ENCODE measurements around the gene UNC5C. TPM values are rescaled to one million over a fixed set of nuclear protein-coding genes. Genes with fewer than 3 reads are reported as not detected.
A peak's percentile ranks its signal among the peaks of the same experiment; 100 is the strongest.

The UNC5C gene
- total and polyA plus RNA-seq, 4 donors: 0.63 to 11.2 (median 8.6) TPM

DNA sequence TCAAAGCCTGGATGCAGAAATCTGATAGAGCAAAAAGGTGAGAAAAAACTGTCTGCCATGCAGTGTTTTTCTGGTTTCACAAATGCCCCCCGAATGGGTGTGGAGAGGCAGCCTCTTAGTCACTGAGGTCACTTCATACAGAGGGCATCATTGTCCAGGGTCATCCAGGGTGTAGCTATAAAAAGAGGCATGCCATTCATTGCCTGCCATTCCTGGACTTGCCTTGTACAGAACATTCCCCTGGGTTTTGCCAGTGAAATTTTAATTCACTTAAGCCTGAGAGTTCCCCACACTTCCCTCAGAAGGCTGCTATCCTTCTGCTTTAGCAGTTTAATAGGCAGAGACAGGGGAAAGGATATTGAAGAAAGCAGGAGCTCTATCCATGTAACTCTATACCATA lies 230.3 kb downstream of the UNC5C start:
- no peak for ATAC-seq (ENCODE audit: low FRiP score)
- intact Hi-C loops (cut with DNase I): no loop called here

DNA sequence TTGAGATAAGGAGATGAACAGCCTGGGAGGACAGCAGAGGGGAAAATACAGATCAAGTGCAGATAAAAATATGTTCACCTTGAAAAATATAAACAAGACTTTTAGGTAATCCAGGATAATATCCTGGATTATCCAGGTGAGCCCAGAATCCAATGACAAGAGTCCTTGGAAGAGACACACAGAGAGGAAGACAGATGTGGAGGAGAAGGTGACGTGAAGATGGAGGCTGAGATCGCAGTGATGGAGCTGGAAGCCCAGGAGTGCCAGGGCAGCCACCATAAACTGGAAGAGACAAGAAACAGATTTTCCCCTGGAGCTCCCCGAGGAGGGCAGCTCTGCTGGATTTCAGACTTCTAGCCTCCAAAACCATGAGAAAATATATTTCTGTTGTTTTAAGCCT lies 230.7 kb downstream of the UNC5C start:
- WGBS, 2 donors: 72 to 81% methylated on average over 3 of the region's 3 CpGs
- intact Hi-C loops (cut with DNase I): no loop called here
- ATAC-seq (ENCODE audit: low FRiP score) (no peak), DNase-seq (no peak)
- Histone ChIP-seq H3K27me3 (ENCODE audit: control insufficient read depth in 1 of 2, insufficient read depth in 2 of 2, low read length in 1 of 2) (no peaks in the 10 kb centered on the region), H3K36me3 (ENCODE audit: control insufficient read depth in 1 of 2, insufficient read depth in 2 of 2, low read length in 1 of 2) (no peaks in the 10 kb centered on the region), H3K4me3 (ENCODE audit: low read length in 2 of 2) (no peak overlapping the region), H3K4me1 (ENCODE audit: control insufficient read depth in 1 of 2, insufficient read depth in 2 of 2, low read length in 2 of 2) (peaks cover 0 to 2% of the 10 kb centered on the region in 2 donors), H3K27ac (ENCODE audit: low read depth in 1 of 2, low read length in 2 of 2) (no peak overlapping the region), H3K9me3 (ENCODE audit: control insufficient read depth, low read length) (no peaks in the 10 kb centered on the region)

More for the DNA sequence above, 230.3 kb downstream of the UNC5C start:
- Histone ChIP-seq H3K4me3 (ENCODE audit: low read length in 2 of 2) (no peak overlapping the region), H3K27me3 (ENCODE audit: control insufficient read depth in 1 of 2, insufficient read depth in 2 of 2, low read length in 1 of 2) (no peaks in the 10 kb centered on the region), H3K27ac (ENCODE audit: low read depth in 1 of 2, low read length in 2 of 2) (no peak overlapping the region), H3K4me1 (ENCODE audit: control insufficient read depth in 1 of 2, insufficient read depth in 2 of 2, low read length in 2 of 2) (peaks cover 0 to 2% of the 10 kb centered on the region in 2 donors), H3K9me3 (ENCODE audit: control insufficient read depth, low read length) (no peaks in the 10 kb centered on the region), H3K36me3 (ENCODE audit: control insufficient read depth in 1 of 2, insufficient read depth in 2 of 2, low read length in 1 of 2) (no peaks in the 10 kb centered on the region)
- no peak for DNase-seq
- 12 to 24% methylated on average over 1 of the region's 1 CpG for WGBS, 2 donors

DNA sequence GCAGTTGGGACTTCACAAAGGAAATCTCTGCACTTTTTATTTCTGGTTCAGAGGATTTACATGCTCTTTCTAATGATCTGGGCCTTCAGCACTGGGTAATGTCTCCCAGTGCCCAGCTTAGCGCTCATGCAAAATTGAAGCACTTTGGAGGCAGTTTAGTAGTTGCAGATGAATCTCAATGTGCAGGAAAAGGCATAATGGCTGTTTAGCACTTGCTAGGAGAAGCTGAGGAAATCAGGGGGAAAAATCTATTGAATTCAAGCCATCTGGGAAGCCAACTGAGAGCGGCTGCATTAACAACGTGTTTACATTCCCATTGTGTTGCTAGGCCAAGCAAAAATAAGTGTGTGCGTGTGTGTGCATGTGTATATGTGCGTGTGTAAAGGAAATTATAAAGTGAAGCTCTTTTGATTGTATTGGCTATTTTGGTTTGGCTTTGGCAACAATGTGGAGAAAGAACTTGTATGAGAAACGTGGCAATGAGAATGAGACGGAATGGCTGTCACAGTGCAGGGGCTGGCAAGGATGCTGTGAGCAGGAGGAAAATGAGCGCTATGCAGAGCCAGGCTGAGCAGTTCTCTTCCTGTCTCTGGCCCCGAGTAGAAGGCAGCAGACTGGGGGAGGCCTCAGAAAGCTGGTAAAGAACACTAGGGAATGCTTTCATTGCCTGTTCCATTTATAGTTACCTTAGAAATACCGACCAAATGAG lies 231.5 kb downstream of the UNC5C start:
- WGBS, 2 donors: 42 to 44% methylated on average over 10 of the region's 10 CpGs
- Histone ChIP-seq H3K36me3 (ENCODE audit: control insufficient read depth in 1 of 2, insufficient read depth in 2 of 2, low read length in 1 of 2) (no peaks in the 10 kb centered on the region), H3K4me3 (ENCODE audit: low read length in 2 of 2) (no peak overlapping the region), H3K27ac (ENCODE audit: low read depth in 1 of 2, low read length in 2 of 2) (peak overlapping the region in 1 of 2 donors; percentile 10), H3K27me3 (ENCODE audit: control insufficient read depth in 1 of 2, insufficient read depth in 2 of 2, low read length in 1 of 2) (no peaks in the 10 kb centered on the region), H3K4me1 (ENCODE audit: control insufficient read depth in 1 of 2, insufficient read depth in 2 of 2, low read length in 2 of 2) (peaks cover 0 to 2% of the 10 kb centered on the region in 2 donors), H3K9me3 (ENCODE audit: control insufficient read depth, low read length) (no peaks in the 10 kb centered on the region)
- DNase-seq (no peak), ATAC-seq (ENCODE audit: low FRiP score) (no peak)
- intact Hi-C loops (cut with DNase I): no loop called here

DNA sequence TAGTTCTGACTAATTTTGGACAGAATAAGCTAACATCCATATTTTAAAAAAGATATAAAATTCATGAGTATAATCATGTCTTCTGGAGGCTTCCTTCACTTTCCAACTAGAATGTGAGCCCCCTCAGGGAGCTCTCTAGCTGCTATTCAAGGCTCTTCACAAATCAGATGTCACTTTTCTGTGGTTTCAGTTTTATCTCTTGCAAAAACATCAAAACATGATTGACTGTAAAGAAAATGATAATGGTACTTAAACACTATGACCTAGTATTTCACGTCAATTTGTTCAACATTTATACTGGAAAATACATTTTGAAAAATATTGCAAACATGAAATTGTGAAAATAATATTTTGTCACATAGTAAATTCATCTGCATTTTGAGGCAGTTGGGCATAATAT lies 234.2 kb downstream of the UNC5C start:
- H3K27ac ChIP-seq (ENCODE audit: low read depth in 1 of 2, low read length in 2 of 2): no peak overlapping the region
- H3K4me3 ChIP-seq (ENCODE audit: low read length in 2 of 2): no peak overlapping the region
- no peaks in the 10 kb centered on the region for H3K9me3 ChIP-seq (ENCODE audit: control insufficient read depth, low read length)
- intact Hi-C loops (cut with DNase I): no loop called here
- 95 to 97% methylated on average over 1 of the region's 1 CpG for WGBS, 2 donors
- DNase-seq: no peak
- no peaks in the 10 kb centered on the region for H3K36me3 ChIP-seq (ENCODE audit: control insufficient read depth in 1 of 2, insufficient read depth in 2 of 2, low read length in 1 of 2)
- H3K4me1 ChIP-seq (ENCODE audit: control insufficient read depth in 1 of 2, insufficient read depth in 2 of 2, low read length in 2 of 2): peaks cover 0 to 7% of the 10 kb centered on the region in 2 donors
- H3K27me3 ChIP-seq (ENCODE audit: control insufficient read depth in 1 of 2, insufficient read depth in 2 of 2, low read length in 1 of 2): no peaks in the 10 kb centered on the region
- ATAC-seq (ENCODE audit: low FRiP score): no peak

DNA sequence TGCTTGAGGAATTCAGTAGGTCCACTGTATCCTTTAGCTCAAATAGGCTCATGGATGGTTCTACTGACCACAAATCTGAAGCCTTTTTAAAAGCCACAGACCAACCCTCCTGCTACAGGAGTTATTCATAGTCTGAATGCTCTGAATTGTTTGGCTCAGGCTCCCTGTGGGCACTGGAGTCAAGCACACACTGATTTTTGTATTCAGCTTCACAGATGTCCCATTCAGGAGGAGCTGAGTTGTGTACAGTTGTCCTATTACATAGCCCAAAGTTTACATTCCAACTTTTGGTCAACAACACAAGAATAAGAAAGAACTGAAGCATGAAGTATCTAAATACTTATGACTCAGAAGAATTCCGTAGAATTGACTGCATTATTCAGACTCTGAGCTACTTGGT lies 243.9 kb downstream of the UNC5C start:
- ATAC-seq (ENCODE audit: low FRiP score) (no peak), DNase-seq (no peak)
- no peaks in the 10 kb centered on the region for H3K27me3 ChIP-seq (ENCODE audit: control insufficient read depth in 1 of 2, insufficient read depth in 2 of 2, low read length in 1 of 2)
- WGBS, 2 donors: 36 to 57% methylated on average over 1 of the region's 1 CpG
- H3K4me1 ChIP-seq (ENCODE audit: control insufficient read depth in 1 of 2, insufficient read depth in 2 of 2, low read length in 2 of 2): peaks cover 0 to under 1% of the 10 kb centered on the region in 2 donors
- H3K9me3 ChIP-seq (ENCODE audit: control insufficient read depth, low read length): no peaks in the 10 kb centered on the region
- intact Hi-C loops (cut with DNase I): no loop called here
- H3K4me3 ChIP-seq (ENCODE audit: low read length in 2 of 2): no peak overlapping the region
- peaks cover 0 to 2% of the 10 kb centered on the region in 2 donors for H3K36me3 ChIP-seq (ENCODE audit: control insufficient read depth in 1 of 2, insufficient read depth in 2 of 2, low read length in 1 of 2)
- H3K27ac ChIP-seq (ENCODE audit: low read depth in 1 of 2, low read length in 2 of 2): no peak overlapping the region

DNA sequence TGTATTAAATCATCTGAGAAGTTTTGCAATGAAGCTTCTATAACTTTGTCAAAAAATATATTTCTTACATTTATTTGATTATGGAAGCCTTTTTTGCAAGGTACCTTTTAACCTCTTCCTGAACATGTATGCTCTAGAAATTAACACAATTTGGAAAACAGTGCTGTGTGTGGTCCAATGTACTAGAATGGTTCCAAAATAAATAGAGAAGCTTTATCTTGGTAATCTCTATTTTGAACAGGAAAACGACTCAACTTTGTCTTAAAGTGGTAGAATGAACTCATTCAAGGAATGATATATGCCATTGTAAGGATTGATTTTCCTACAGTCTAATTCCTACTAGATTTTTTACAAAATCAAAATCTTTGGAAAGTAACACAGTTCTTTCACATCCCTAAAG lies 248.5 kb downstream of the UNC5C start:
- WGBS, 2 donors: 3 to 12% methylated on average over 1 of the region's 1 CpG
- Histone ChIP-seq H3K9me3 (ENCODE audit: control insufficient read depth, low read length) (peaks cover 1% of the 10 kb centered on the region), H3K27me3 (ENCODE audit: control insufficient read depth in 1 of 2, insufficient read depth in 2 of 2, low read length in 1 of 2) (no peaks in the 10 kb centered on the region), H3K4me1 (ENCODE audit: control insufficient read depth in 1 of 2, insufficient read depth in 2 of 2, low read length in 2 of 2) (no peaks in the 10 kb centered on the region), H3K27ac (ENCODE audit: low read depth in 1 of 2, low read length in 2 of 2) (no peak overlapping the region), H3K4me3 (ENCODE audit: low read length in 2 of 2) (no peak overlapping the region), H3K36me3 (ENCODE audit: control insufficient read depth in 1 of 2, insufficient read depth in 2 of 2, low read length in 1 of 2) (peaks cover 2% of the 10 kb centered on the region in 2 donors)
- intact Hi-C loops (cut with DNase I): no loop called here
- ATAC-seq (ENCODE audit: low FRiP score) (no peak), DNase-seq (no peak)

DNA sequence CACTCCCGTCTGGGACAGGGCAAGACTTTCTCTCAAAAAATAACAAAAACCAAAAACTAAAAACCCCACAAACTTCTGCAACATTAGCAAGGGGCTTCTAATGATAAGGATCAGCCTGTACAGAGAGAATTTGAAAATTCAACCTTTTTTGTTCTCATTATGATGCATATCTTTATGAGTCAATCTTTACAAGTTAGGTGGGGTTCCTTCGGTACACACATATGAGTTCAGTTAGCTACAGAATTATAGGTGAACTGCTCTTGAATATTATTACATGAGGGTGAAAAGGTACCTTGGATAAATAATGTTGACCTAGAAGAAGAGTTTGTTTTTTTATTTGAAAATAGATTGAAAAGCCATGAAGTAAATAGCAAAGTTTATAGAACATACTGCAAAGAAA lies 252.7 kb downstream of the UNC5C start:
- no peaks in the 10 kb centered on the region for H3K27me3 ChIP-seq (ENCODE audit: control insufficient read depth in 1 of 2, insufficient read depth in 2 of 2, low read length in 1 of 2)
- intact Hi-C loops (cut with DNase I): no loop called here
- WGBS, 2 donors: 97 to 99% methylated on average over 2 of the region's 2 CpGs

DNA sequence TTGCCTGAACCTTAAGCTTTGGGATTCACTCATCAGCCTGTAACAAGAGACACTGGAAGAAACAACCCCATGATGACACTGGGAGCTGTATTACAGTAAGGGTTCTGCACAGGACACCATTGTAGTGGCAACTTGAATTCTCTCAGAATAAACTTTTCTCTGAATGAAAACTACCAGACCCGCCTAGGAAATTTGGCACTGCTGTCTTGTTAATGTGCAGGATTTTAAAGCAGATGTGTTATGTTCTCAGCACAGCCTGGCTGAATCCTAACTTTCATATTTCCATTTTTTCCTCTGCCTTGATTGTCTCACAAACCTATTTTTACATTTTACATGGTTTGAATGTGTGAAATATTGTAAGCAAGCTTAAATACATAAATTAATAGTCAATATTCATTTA lies 253.6 kb downstream of the UNC5C start:
- no peak overlapping the region for H3K27ac ChIP-seq (ENCODE audit: low read depth in 1 of 2, low read length in 2 of 2)
- peaks cover 0 to 2% of the 10 kb centered on the region in 2 donors for H3K36me3 ChIP-seq (ENCODE audit: control insufficient read depth in 1 of 2, insufficient read depth in 2 of 2, low read length in 1 of 2)
- ATAC-seq (ENCODE audit: low FRiP score) (no peak), DNase-seq (no peak)
- H3K27me3 ChIP-seq (ENCODE audit: control insufficient read depth in 1 of 2, insufficient read depth in 2 of 2, low read length in 1 of 2): no peaks in the 10 kb centered on the region
- WGBS, 2 donors: 83 to 88% methylated on average over 1 of the region's 1 CpG
- no peak overlapping the region for H3K4me3 ChIP-seq (ENCODE audit: low read length in 2 of 2)
- peaks cover 1% of the 10 kb centered on the region for H3K9me3 ChIP-seq (ENCODE audit: control insufficient read depth, low read length)
- intact Hi-C loops (cut with DNase I): no loop called here
- no peaks in the 10 kb centered on the region for H3K4me1 ChIP-seq (ENCODE audit: control insufficient read depth in 1 of 2, insufficient read depth in 2 of 2, low read length in 2 of 2)

More for the DNA sequence above, 252.7 kb downstream of the UNC5C start:
- peaks cover 0 to 2% of the 10 kb centered on the region in 2 donors for H3K36me3 ChIP-seq (ENCODE audit: control insufficient read depth in 1 of 2, insufficient read depth in 2 of 2, low read length in 1 of 2)
- H3K27ac ChIP-seq (ENCODE audit: low read depth in 1 of 2, low read length in 2 of 2): no peak overlapping the region
- peaks cover 1% of the 10 kb centered on the region for H3K9me3 ChIP-seq (ENCODE audit: control insufficient read depth, low read length)
- no peak for DNase-seq
- no peak for ATAC-seq (ENCODE audit: low FRiP score)
- no peaks in the 10 kb centered on the region for H3K4me1 ChIP-seq (ENCODE audit: control insufficient read depth in 1 of 2, insufficient read depth in 2 of 2, low read length in 2 of 2)
- no peak overlapping the region for H3K4me3 ChIP-seq (ENCODE audit: low read length in 2 of 2)

DNA sequence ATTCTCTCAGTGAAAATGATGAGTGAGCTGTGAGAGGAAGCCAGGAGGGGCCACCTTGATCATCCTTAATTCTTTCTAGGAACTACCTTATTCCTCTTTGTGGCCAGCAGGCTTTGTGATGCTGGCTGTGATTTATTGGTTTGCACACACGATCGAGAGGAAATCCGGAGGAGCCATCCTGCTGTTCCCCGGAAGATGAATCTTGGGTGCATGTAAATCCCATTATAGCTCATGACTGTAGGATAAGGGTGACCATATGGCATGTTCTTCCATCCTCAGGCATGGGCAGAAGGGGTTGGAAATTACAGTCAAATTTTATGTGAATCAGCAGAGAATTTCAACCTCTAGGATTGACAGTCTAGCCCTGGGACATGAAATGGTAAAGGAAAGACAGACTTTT lies 254.5 kb downstream of the UNC5C start:
- H3K27me3 ChIP-seq (ENCODE audit: control insufficient read depth in 1 of 2, insufficient read depth in 2 of 2, low read length in 1 of 2): no peaks in the 10 kb centered on the region
- no peak for DNase-seq
- no peaks in the 10 kb centered on the region for H3K36me3 ChIP-seq (ENCODE audit: control insufficient read depth in 1 of 2, insufficient read depth in 2 of 2, low read length in 1 of 2)
- 90 to 92% methylated on average over 4 of the region's 4 CpGs for WGBS, 2 donors
- intact Hi-C loops (cut with DNase I): no loop called here
- no peak overlapping the region for H3K27ac ChIP-seq (ENCODE audit: low read depth in 1 of 2, low read length in 2 of 2)
- no peaks in the 10 kb centered on the region for H3K4me1 ChIP-seq (ENCODE audit: control insufficient read depth in 1 of 2, insufficient read depth in 2 of 2, low read length in 2 of 2)
- no peak for ATAC-seq (ENCODE audit: low FRiP score)
- H3K4me3 ChIP-seq (ENCODE audit: low read length in 2 of 2): no peak overlapping the region
- peaks cover 1% of the 10 kb centered on the region for H3K9me3 ChIP-seq (ENCODE audit: control insufficient read depth, low read length)
